ENCODE measurements around the gene MINDY1. TPM values are rescaled to one million over a fixed set of nuclear protein-coding genes. Genes with fewer than 3 reads are reported as not detected.

The MINDY1 gene
- total and polyA plus RNA-seq, 2 donors (not counting 1 experiment from before 2014, with no cell fraction given) = 7.6 to 16.1 TPM

DNA sequence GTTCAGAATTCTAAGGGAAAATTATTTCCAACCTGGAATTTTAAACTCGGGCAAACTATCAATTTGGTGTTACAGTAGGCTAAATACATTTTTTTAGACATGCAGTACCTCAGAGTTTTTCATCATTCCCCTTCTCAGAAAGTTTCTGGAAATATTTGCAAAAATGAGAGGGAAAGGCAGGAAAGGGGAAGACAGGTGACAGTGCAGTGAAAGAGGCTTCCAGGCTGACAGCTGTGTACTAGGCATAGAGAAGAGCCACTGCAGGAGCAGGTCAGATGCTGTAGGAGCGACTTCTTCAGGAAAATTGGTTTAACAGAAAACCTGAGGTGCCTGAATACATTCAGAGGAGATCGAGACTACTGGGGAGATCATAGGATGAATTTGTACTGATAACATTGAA, 52.0 kb downstream of the MINDY1 start:
- no peak overlapping the region for H3K4me3 Mint-ChIP-seq

More for the DNA sequence above, 52.0 kb downstream of the MINDY1 start:
- no peak overlapping the region for H3K4me2 ChIP-seq (replicated peaks; ENCODE audit: low read depth, low read length, poor library complexity, severe bottlenecking)
- H3K79me2 ChIP-seq (ENCODE audit: control insufficient read depth, insufficient read depth, low read length) = no peaks in the 10 kb centered on the region
- no peaks in the 10 kb centered on the region for H3K9me3 Mint-ChIP-seq (ENCODE audit: insufficient read depth)
- POLR2A ChIA-PET = no interaction called here
- no peak overlapping the region for H3K9ac ChIP-seq (ENCODE audit: low read length)
- H3K27ac Mint-ChIP-seq = no peak overlapping the region
- no peaks in the 10 kb centered on the region for H3K9me3 ChIP-seq (ENCODE audit: control extremely low read depth in 1 of 3, control insufficient read depth in 2 of 3, insufficient read depth in 1 of 3, low read length in 2 of 3)
- H3K27me3 ChIP-seq (replicated peaks in 1 of 4; ENCODE audit: control extremely low read depth in 1 of 4, control insufficient read depth in 3 of 4, insufficient read depth in 4 of 4, low read length in 3 of 4) = no peaks in the 10 kb centered on the region
- no peak overlapping the region for H3K27ac ChIP-seq (ENCODE audit: low read length in 2 of 2)
- H3K4me3 ChIP-seq (ENCODE audit: control extremely low read depth in 1 of 5, extremely low read depth in 1 of 5, insufficient read depth in 1 of 5, low read depth in 2 of 5, low read length in 4 of 5) = no peak overlapping the region
- H3K4me1 ChIP-seq (ENCODE audit: control insufficient read depth in 2 of 2, insufficient read depth in 2 of 2, low read length in 2 of 2) = no peaks in the 10 kb centered on the region
- no peak for DNase-seq
- intact Hi-C loops (cut with micrococcal nuclease) = no loop called here
- no peaks in the 10 kb centered on the region for H3K27me3 Mint-ChIP-seq
- H4K20me1 ChIP-seq (ENCODE audit: control insufficient read depth, insufficient read depth, low read length, poor library complexity, severe bottlenecking) = no peaks in the 10 kb centered on the region
- CTCF ChIA-PET = interaction anchor here (1.2 kb wide), 1 partner anchor 17 kb away, joined by 3 read pairs; no protein-coding TSS in a partner anchor
- 100% methylated on average over 1 of the region's 3 CpGs for WGBS (ENCODE audit: insufficient coverage)
- H2AFZ ChIP-seq (ENCODE audit: insufficient read depth, low read depth, low read length, poor library complexity, severe bottlenecking) = no peak overlapping the region
- H3K36me3 ChIP-seq (replicated peaks in 1 of 2; ENCODE audit: control extremely low read depth in 1 of 2, control insufficient read depth in 1 of 2, extremely low read depth in 1 of 2, insufficient read depth in 2 of 2, low read length in 1 of 2) = peaks cover 10 to 72% of the 10 kb centered on the region in 2 experiments
- no peak for TF ChIP-seq EZH2 (IDR thresholded peaks at IDR 0.05; ENCODE audit: borderline replicate concordance, insufficient read depth, low read depth, low read length, poor library complexity, severe bottlenecking)
- TF ChIP-seq, protein P1, sequence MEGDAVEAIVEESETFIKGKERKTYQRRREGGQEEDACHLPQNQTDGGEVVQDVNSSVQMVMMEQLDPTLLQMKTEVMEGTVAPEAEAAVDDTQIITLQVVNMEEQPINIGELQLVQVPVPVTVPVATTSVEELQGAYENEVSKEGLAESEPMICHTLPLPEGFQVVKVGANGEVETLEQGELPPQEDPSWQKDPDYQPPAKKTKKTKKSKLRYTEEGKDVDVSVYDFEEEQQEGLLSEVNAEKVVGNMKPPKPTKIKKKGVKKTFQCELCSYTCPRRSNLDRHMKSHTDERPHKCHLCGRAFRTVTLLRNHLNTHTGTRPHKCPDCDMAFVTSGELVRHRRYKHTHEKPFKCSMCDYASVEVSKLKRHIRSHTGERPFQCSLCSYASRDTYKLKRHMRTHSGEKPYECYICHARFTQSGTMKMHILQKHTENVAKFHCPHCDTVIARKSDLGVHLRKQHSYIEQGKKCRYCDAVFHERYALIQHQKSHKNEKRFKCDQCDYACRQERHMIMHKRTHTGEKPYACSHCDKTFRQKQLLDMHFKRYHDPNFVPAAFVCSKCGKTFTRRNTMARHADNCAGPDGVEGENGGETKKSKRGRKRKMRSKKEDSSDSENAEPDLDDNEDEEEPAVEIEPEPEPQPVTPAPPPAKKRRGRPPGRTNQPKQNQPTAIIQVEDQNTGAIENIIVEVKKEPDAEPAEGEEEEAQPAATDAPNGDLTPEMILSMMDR (IDR thresholded peaks at IDR 0.05) = no peak
- no peak for ATAC-seq (ENCODE audit: low read depth)
- H3K4me1 Mint-ChIP-seq = no peaks in the 10 kb centered on the region

Small RNA genes lying within 50 kb of the gene (small RNA-seq; reads per million reads assigned to genes)
- gene RNU6-884P (ENCODE audit: insufficient read length, low read depth, low replicate concordance) = not detected

Other genes starting within 250 kb of the MINDY1 start
- 221 and 241 TPM in 2 replicates for gene CTSS, start 241.1 kb downstream of the MINDY1 start, total RNA-seq
- 89.6 and 106 TPM in 2 replicates for gene CTSS, start 241.1 kb downstream of the MINDY1 start, polyA plus RNA-seq
- gene CTSK, start 198.6 kb downstream of the MINDY1 start, total RNA-seq = 5.3 and 5.9 TPM in 2 replicates
- gene CTSK, start 198.6 kb downstream of the MINDY1 start, polyA plus RNA-seq = 6.0 and 9.2 TPM in 2 replicates
- gene ARNT, start 130.3 kb downstream of the MINDY1 start, total RNA-seq = 48.2 and 48.6 TPM in 2 replicates
- gene ARNT, start 130.3 kb downstream of the MINDY1 start, polyA plus RNA-seq = 17.6 and 21.0 TPM in 2 replicates
- not detected in 2 replicates for gene CTXND2, start 119.8 kb downstream of the MINDY1 start, total RNA-seq
- gene CTXND2, start 119.8 kb downstream of the MINDY1 start, polyA plus RNA-seq = not detected in 2 replicates
- gene SETDB1, start 80.5 kb downstream of the MINDY1 start, total RNA-seq = 115 and 133 TPM in 2 replicates
- 57.4 and 79.6 TPM in 2 replicates for gene SETDB1, start 80.5 kb downstream of the MINDY1 start, polyA plus RNA-seq
- gene CERS2, start 32.1 kb downstream of the MINDY1 start, total RNA-seq = 130 and 144 TPM in 2 replicates
- 52.5 and 68.4 TPM in 2 replicates for gene CERS2, start 32.1 kb downstream of the MINDY1 start, polyA plus RNA-seq
- 0.62 TPM in 1 of 2 replicates, not detected in the other for gene ANXA9, start 24.6 kb downstream of the MINDY1 start, total RNA-seq
- gene ANXA9, start 24.6 kb downstream of the MINDY1 start, polyA plus RNA-seq = 0.07 and 0.09 TPM in 2 replicates
- gene PRUNE1, start 1.5 kb upstream of the MINDY1 start, total RNA-seq = 20.8 and 21.3 TPM in 2 replicates
- 13.3 and 15.9 TPM in 2 replicates for gene PRUNE1, start 1.5 kb upstream of the MINDY1 start, polyA plus RNA-seq
- 1.8 and 2.5 TPM in 2 replicates for gene BNIPL, start 29.7 kb upstream of the MINDY1 start, total RNA-seq
- gene BNIPL, start 29.7 kb upstream of the MINDY1 start, polyA plus RNA-seq = 0.81 and 2.8 TPM in 2 replicates
- 4.5 and 7.6 TPM in 2 replicates for gene C1orf56, start 40.8 kb upstream of the MINDY1 start, total RNA-seq
- gene C1orf56, start 40.8 kb upstream of the MINDY1 start, polyA plus RNA-seq = 2.4 and 2.5 TPM in 2 replicates
- 230 and 238 TPM in 2 replicates for gene CDC42SE1, start 52.7 kb upstream of the MINDY1 start, total RNA-seq
- gene CDC42SE1, start 52.7 kb upstream of the MINDY1 start, polyA plus RNA-seq = 366 and 419 TPM in 2 replicates
- gene MLLT11, start 53.5 kb upstream of the MINDY1 start, total RNA-seq = 1.1 and 1.5 TPM in 2 replicates
- 2.4 and 2.7 TPM in 2 replicates for gene MLLT11, start 53.5 kb upstream of the MINDY1 start, polyA plus RNA-seq
- gene GABPB2, start 63.9 kb upstream of the MINDY1 start, total RNA-seq = 22.4 and 22.9 TPM in 2 replicates
- gene GABPB2, start 63.9 kb upstream of the MINDY1 start, polyA plus RNA-seq = 15.1 and 22.3 TPM in 2 replicates
- 0.86 and 1.5 TPM in 2 replicates for gene SEMA6C, start 139.7 kb upstream of the MINDY1 start, total RNA-seq
- gene SEMA6C, start 139.7 kb upstream of the MINDY1 start, polyA plus RNA-seq = 0.81 and 1.3 TPM in 2 replicates
- gene TNFAIP8L2, start 149.7 kb upstream of the MINDY1 start, total RNA-seq = 14.9 and 17.6 TPM in 2 replicates
- gene TNFAIP8L2, start 149.7 kb upstream of the MINDY1 start, polyA plus RNA-seq = 5.5 and 9.1 TPM in 2 replicates
- 5.8 TPM in 2 replicates for gene LYSMD1, start 159.0 kb upstream of the MINDY1 start, total RNA-seq
- 0.68 and 1.4 TPM in 2 replicates for gene LYSMD1, start 159.0 kb upstream of the MINDY1 start, polyA plus RNA-seq
- gene SCNM1, start 159.2 kb upstream of the MINDY1 start, total RNA-seq = 53.6 and 57.6 TPM in 2 replicates
- 38.2 and 46.5 TPM in 2 replicates for gene SCNM1, start 159.2 kb upstream of the MINDY1 start, polyA plus RNA-seq
- 3.5 and 5.1 TPM in 2 replicates for gene TMOD4, start 169.1 kb upstream of the MINDY1 start, total RNA-seq
- gene TMOD4, start 169.1 kb upstream of the MINDY1 start, polyA plus RNA-seq = 1.7 and 2.3 TPM in 2 replicates
- gene VPS72, start 183.3 kb upstream of the MINDY1 start, total RNA-seq = 48.7 and 71.3 TPM in 2 replicates
- gene VPS72, start 183.3 kb upstream of the MINDY1 start, polyA plus RNA-seq = 30.3 and 42.1 TPM in 2 replicates
- gene PIP5K1A, start 191.7 kb upstream of the MINDY1 start, total RNA-seq = 76.1 and 78.4 TPM in 2 replicates
- 57.4 and 59.4 TPM in 2 replicates for gene PIP5K1A, start 191.7 kb upstream of the MINDY1 start, polyA plus RNA-seq
- 142 and 169 TPM in 2 replicates for gene PSMD4, start 247.8 kb upstream of the MINDY1 start, total RNA-seq
- 117 and 136 TPM in 2 replicates for gene PSMD4, start 247.8 kb upstream of the MINDY1 start, polyA plus RNA-seq

Data from B cell (primary cell).